Left ventricle myocardium inferior (tissue), 1 donor: ENCODE data around the gene RSAD1. TPM values are rescaled to one million over a fixed set of nuclear protein-coding genes. Genes with fewer than 3 reads are reported as not detected.

Experiments used
- DNase-seq: peaks from one replicate; pipeline ENCODE4 v3.0.0-alpha.2; 2020
- H3K27ac ChIP-seq: fragments of 200-600 bp; replicated peaks from 2 replicates; pipeline ENCODE4 v1.8.0; 2021
- H3K27me3 ChIP-seq: fragments of 200-600 bp; 2 replicates; pipeline ENCODE4 v1.8.0; 2021; ENCODE audit warnings: low read depth
- H3K36me3 ChIP-seq: fragments of 200-600 bp; 2 replicates; pipeline ENCODE4 v1.8.0; 2021
- H3K4me1 ChIP-seq: fragments of 200-600 bp; 2 replicates; pipeline ENCODE4 v1.8.0; 2021
- H3K4me3 ChIP-seq: fragments of 200-600 bp; 2 replicates; pipeline ENCODE4 v1.8.0; 2021; ENCODE audit warnings: mild to moderate bottlenecking, moderate library complexity
- H3K9me3 ChIP-seq: fragments of 200-600 bp; replicated peaks from 2 replicates; pipeline ENCODE4 v1.8.0; 2021
- CTCF ChIP-seq: fragments of 200-600 bp; IDR thresholded peaks from 2 replicates; pipeline ENCODE4 v1.8.0; 2021; ENCODE audit warnings: antibody characterized with exemption, mild to moderate bottlenecking, borderline replicate concordance
- intact Hi-C: fragments of 100-400 bp; cut with micrococcal nuclease; formaldehyde crosslinking; loops from one replicate; pipeline ENCODE4 v1.11.0; 2022
- total RNA-seq: library from RNA; stranded (reverse); fragmentation: NEBNext Ultra II Directional; extraction: Animal tissue kit (Norgen Biotek cat#: 25700); gene quantifications from one replicate; pipeline ENCODE4 v1.2.1, GENCODE V29; 2021
- donor health status: DM: no; HTN: yes; CAD: no; lungs with severe emphysema.

Gene RSAD1
- total RNA-seq, 1 donor from 2014 or later, result 51.7 TPM

GRCh38 chr17:50439008-50439407 is 39.7 kb upstream of the RSAD1 start:
- intact Hi-C loops, result no loop called here
- H3K4me3 ChIP-seq, result no peak overlapping the region
- no peaks in the 10 kb centered on the region for H3K9me3 ChIP-seq
- H3K27ac ChIP-seq, result no peak overlapping the region
- no peak for DNase-seq
- H3K36me3 ChIP-seq, result no peaks in the 10 kb centered on the region
- peaks cover 13% of the 10 kb centered on the region for H3K4me1 ChIP-seq
- no peaks in the 10 kb centered on the region for H3K27me3 ChIP-seq
- TF ChIP-seq CTCF, result no peak

DNA sequence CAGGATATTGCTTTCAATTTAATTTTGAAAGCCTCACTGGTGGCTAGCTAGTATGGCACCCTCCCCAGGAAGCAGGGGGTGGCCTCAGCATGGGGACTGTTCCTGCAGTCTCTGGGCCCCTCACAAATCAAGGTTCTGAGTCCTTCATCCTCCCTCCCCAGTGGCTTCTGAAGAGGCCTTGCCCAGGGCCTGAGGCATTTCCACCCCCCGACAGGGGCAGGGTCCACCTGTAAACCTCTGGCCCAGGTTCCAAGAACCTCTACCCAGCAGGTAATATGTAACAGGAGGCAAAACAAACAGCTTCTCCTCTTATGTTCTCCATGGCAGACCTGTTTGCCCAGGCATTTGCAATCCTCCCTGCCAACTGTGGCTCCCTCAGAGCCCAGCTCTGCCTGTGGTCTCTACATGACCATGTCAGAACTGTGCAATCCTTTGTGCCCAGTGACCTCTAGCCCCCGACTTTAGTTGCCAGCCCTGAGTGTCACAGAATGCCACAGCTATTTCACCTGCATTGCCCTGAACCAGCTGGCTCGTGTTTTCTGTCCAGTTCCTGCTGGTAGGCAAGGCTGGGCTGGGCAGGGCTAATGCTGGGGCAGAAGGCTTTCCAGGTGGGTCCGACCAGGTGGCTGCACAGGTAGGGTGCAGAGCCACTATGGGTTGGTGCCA is 38.4 kb upstream of the RSAD1 start:
- no peaks in the 10 kb centered on the region for H3K9me3 ChIP-seq
- no peak for TF ChIP-seq CTCF
- H3K27me3 ChIP-seq, result no peaks in the 10 kb centered on the region
- no peak overlapping the region for H3K27ac ChIP-seq
- H3K4me3 ChIP-seq, result no peak overlapping the region
- DNase-seq, result no peak
- peaks cover 16% of the 10 kb centered on the region for H3K4me1 ChIP-seq
- intact Hi-C loops, result no loop called here
- H3K36me3 ChIP-seq, result no peaks in the 10 kb centered on the region

DNA sequence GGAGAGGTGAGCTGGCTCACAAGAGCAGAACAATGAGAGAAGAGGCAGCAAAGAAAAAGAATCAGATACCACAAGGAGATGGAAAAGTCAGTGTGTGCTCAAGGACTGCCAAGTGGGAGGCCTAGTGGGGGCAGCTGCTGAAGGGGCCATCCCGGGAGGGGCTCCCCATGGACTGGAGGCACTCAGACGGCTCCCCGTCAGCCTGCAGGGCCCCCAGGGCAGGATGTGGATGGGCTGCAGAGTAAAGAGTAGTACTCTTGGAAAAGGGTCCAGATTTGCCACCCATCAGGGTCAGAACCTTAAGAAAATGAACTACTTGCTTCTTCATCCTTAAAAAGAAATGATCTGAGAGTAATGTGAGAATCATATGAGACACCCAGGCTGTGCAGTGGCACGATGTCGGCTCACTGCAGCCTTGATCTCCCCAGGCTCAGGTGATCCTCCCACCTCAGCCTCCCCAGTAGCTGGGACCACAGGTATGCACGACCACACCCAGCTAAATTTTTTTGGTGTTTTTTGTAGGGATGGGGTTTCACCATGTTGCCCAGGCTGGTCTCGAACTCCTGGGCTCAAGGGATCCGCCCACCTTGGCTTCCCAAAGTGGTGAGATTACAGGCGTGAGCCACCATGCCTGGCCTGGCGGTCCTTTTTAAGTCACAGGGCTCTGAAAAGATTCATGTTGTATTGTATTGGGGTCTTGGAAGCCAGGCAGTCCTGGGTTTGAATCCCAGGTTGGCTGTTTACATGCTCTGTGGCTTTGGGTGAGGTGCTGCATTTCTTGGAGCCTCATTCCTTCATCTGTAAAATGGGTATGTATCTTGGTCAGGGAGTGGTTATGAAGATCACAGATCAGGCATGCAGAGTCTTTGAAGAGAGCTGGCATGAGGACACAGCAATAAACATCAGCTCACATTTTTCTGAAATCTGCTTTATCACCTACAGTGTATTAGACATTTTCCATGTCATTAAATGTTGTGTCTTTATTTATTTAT is 37.5 kb upstream of the RSAD1 start:
- peaks cover 16% of the 10 kb centered on the region for H3K4me1 ChIP-seq
- no peaks in the 10 kb centered on the region for H3K27me3 ChIP-seq
- H3K36me3 ChIP-seq, result no peaks in the 10 kb centered on the region
- intact Hi-C loops, result no loop called here
- no peak overlapping the region for H3K4me3 ChIP-seq
- no peak for TF ChIP-seq CTCF
- no peak for DNase-seq
- H3K9me3 ChIP-seq, result no peaks in the 10 kb centered on the region
- H3K27ac ChIP-seq, result no peak overlapping the region

- Histone ChIP-seq H3K27ac (peak overlapping the region; percentile 18), H3K27me3 (no peaks in the 10 kb centered on the region), H3K4me1 (peaks cover 16% of the 10 kb centered on the region), H3K4me3 (peak overlapping the region; percentile 16), H3K36me3 (no peaks in the 10 kb centered on the region), H3K9me3 (no peaks in the 10 kb centered on the region)
- TF ChIP-seq CTCF, result no peak
- no peak for DNase-seq
- intact Hi-C loops, result no loop called here
Observed at GRCh38 chr17:50443505-50443974, 35.1 kb upstream of the RSAD1 start.

DNA sequence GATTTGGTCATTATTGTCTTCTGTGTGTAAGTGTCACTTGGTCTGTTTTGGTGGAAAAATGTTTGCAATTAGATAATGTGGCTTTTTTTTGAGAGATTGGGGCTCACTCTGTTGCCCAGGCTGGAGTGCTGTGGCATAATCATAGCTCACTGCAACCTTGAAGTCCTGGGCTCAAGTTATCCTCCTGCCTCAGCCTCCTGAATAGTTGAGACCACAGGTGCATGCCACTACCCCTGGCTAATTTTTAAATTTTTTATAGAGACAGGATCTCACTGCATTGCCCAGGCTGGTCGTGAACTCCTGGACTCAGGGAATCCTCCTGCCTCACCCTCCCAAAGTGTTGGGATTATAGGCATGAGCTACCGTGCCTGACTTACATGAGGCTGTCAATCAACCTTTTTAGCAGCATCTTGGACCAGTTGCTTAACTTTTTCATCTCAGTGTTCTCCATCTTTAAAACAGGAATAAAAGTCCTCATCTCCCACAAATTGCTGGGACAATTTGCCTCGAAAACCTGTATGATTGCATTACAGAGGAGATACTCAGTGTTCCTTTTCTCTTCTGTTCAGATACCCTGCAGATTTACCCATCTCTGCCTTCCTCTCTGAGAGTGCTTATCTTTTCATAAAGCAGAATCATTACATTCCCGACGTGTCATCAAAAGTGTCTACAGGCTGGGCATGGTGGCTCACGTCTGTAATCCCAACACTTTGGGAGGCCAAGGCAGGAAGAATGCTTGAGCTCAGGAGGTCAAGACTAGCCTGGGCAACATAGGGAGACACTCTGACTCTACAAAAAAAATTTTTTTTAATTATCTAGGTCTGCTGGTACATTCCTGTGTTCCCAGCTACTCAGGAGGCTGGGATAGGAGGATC is 33.6 kb upstream of the RSAD1 start:
- TF ChIP-seq CTCF, result no peak
- Histone ChIP-seq H3K27me3 (no peaks in the 10 kb centered on the region), H3K27ac (no peak overlapping the region), H3K36me3 (no peaks in the 10 kb centered on the region), H3K4me3 (no peak overlapping the region), H3K9me3 (no peaks in the 10 kb centered on the region), H3K4me1 (peaks cover 16% of the 10 kb centered on the region)
- intact Hi-C loops, result no loop called here
- DNase-seq, result no peak
